ENCODE data around the gene OTUD3.

Gene OTUD3

GRCh38 chr1:19872190-19872589 is 10.0 kb upstream of the OTUD3 start:
- H3K27me3 ChIP-seq (ENCODE audit: low read length) = no peaks in the 10 kb centered on the region
- no peaks in the 10 kb centered on the region for H3K36me3 ChIP-seq (ENCODE audit: low read length)
- H3F3A ChIP-seq (ENCODE audit: insufficient read depth) = no peaks in the 10 kb centered on the region
- no peaks in the 10 kb centered on the region for H3K9me3 ChIP-seq (ENCODE audit: insufficient read depth, low read length)
- H3K9ac ChIP-seq (ENCODE audit: low read length) = no peak overlapping the region
- no peak overlapping the region for H2AFZ ChIP-seq (ENCODE audit: low read depth, low read length, severe bottlenecking)
- H3K9me2 ChIP-seq (replicated peaks; ENCODE audit: insufficient read depth, low read length) = no peaks in the 10 kb centered on the region
- no peak overlapping the region for H3K4me3 ChIP-seq (ENCODE audit: insufficient read depth, low read length, poor library complexity, severe bottlenecking)
- H3K4me2 ChIP-seq (ENCODE audit: low read depth, low read length, poor library complexity, severe bottlenecking) = no peak overlapping the region
- H3K79me2 ChIP-seq (ENCODE audit: insufficient read depth, low read length) = no peaks in the 10 kb centered on the region
- no peaks in the 10 kb centered on the region for H4K20me1 ChIP-seq (ENCODE audit: low read depth, low read length)
- H3K27ac ChIP-seq (ENCODE audit: low read depth, low read length) = no peak overlapping the region
- TF ChIP-seq, protein P1, sequence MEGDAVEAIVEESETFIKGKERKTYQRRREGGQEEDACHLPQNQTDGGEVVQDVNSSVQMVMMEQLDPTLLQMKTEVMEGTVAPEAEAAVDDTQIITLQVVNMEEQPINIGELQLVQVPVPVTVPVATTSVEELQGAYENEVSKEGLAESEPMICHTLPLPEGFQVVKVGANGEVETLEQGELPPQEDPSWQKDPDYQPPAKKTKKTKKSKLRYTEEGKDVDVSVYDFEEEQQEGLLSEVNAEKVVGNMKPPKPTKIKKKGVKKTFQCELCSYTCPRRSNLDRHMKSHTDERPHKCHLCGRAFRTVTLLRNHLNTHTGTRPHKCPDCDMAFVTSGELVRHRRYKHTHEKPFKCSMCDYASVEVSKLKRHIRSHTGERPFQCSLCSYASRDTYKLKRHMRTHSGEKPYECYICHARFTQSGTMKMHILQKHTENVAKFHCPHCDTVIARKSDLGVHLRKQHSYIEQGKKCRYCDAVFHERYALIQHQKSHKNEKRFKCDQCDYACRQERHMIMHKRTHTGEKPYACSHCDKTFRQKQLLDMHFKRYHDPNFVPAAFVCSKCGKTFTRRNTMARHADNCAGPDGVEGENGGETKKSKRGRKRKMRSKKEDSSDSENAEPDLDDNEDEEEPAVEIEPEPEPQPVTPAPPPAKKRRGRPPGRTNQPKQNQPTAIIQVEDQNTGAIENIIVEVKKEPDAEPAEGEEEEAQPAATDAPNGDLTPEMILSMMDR (IDR thresholded peaks at IDR 0.05; ENCODE audit: insufficient read depth, low read length, poor library complexity, severe bottlenecking) = no peak
- no peak for TF ChIP-seq EZH2phosphoT487 (conservative IDR thresholded peaks at IDR 0.05; ENCODE audit: low read length)

DNA sequence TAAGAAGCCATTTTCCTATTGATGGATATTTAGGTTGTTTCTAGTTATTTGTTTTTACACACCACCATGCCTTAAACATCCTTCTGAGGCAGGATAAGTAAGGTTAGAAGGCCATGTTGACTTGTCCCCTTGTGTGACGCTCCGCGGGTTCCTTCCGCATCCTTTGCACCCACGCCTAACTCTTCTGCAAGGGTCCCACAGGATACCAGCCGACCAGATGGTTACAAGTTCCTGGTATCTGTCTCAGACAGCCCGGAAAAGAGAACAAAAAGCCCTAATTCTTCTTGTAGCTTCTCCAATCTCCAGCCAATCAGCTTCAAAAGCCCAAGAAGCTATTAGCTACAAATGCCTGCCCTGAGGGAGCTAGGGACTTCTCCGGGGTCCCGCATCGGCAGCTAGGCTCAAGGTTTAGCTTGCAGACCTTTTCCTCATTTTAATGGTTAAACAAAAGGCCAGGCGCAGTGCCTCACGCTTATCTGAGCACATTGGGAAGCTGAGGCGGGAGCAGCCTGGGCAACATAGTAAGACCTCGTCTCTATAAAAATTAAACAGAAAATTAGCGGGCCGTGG is 4.9 kb upstream of the OTUD3 start:
- Histone ChIP-seq H3K27me3 (ENCODE audit: low read length) (no peaks in the 10 kb centered on the region), H3K4me3 (ENCODE audit: insufficient read depth, low read length, poor library complexity, severe bottlenecking) (no peak overlapping the region), H3K27ac (ENCODE audit: low read depth, low read length) (no peak overlapping the region)

DNA sequence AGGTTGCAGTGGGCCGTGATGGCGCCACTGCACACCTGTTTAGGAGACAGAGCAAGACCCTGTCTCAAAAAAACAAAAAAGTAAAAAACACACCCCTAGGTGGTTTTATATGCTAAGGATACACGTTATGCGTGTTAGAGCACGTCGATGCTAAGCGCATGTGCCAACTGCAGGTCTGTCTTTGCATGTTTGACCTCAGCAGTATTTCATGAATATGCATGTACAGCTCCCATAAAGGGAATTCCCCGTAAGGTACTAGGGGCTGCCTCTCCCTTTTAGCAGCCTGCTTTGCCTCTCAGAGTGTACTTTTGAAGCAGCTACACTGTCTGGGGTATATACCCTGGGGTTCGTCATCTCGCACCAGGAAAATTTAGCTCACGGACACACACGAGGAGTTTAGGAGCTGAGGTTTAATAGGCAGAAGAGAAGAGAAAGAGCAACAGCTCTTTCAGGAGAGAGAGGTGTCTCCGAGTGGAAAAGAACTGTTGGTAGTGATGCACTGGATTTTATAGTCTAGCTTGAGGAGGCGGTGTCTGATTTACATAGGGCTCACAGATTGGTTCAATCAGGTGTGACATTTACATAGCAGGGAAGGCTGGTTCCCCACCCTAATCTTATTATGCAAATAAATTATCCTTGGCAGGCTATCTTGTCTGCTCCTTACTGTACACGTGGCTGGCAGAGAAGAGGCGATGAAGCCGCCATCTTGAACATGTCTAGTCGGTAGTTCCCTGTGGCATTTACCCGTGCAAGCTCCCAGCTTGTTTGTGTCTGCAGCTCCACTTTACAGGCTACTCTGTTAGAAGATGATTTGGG is 4.2 kb upstream of the OTUD3 start:
- H3K27ac ChIP-seq (ENCODE audit: low read depth, low read length) = no peak overlapping the region
- H3K4me3 ChIP-seq (ENCODE audit: insufficient read depth, low read length, poor library complexity, severe bottlenecking) = no peak overlapping the region
- no peaks in the 10 kb centered on the region for H3K9me3 ChIP-seq (ENCODE audit: insufficient read depth, low read length)
- H3K79me2 ChIP-seq (ENCODE audit: insufficient read depth, low read length) = peaks cover 7% of the 10 kb centered on the region
- no peaks in the 10 kb centered on the region for H3F3A ChIP-seq (ENCODE audit: insufficient read depth)
- H3K27me3 ChIP-seq (ENCODE audit: low read length) = no peaks in the 10 kb centered on the region
- TF ChIP-seq, protein P1 (IDR thresholded peaks at IDR 0.05; ENCODE audit: insufficient read depth, low read length, poor library complexity, severe bottlenecking) = no peak
- H3K9ac ChIP-seq (ENCODE audit: low read length) = no peak overlapping the region
- H3K36me3 ChIP-seq (ENCODE audit: low read length) = no peaks in the 10 kb centered on the region
- H3K4me2 ChIP-seq (ENCODE audit: low read depth, low read length, poor library complexity, severe bottlenecking) = no peak overlapping the region
- H2AFZ ChIP-seq (ENCODE audit: low read depth, low read length, severe bottlenecking) = no peak overlapping the region
- H4K20me1 ChIP-seq (ENCODE audit: low read depth, low read length) = no peaks in the 10 kb centered on the region
- H3K9me2 ChIP-seq (replicated peaks; ENCODE audit: insufficient read depth, low read length) = no peaks in the 10 kb centered on the region

More for the DNA sequence above, 4.9 kb upstream of the OTUD3 start:
- no peaks in the 10 kb centered on the region for H3K9me3 ChIP-seq (ENCODE audit: insufficient read depth, low read length)
- no peak overlapping the region for H3K4me2 ChIP-seq (ENCODE audit: low read depth, low read length, poor library complexity, severe bottlenecking)
- no peaks in the 10 kb centered on the region for H3F3A ChIP-seq (ENCODE audit: insufficient read depth)
- no peak overlapping the region for H2AFZ ChIP-seq (ENCODE audit: low read depth, low read length, severe bottlenecking)
- H3K9me2 ChIP-seq (replicated peaks; ENCODE audit: insufficient read depth, low read length) = no peaks in the 10 kb centered on the region
- no peak overlapping the region for H3K9ac ChIP-seq (ENCODE audit: low read length)
- TF ChIP-seq EZH2phosphoT487 (conservative IDR thresholded peaks at IDR 0.05; ENCODE audit: low read length) = no peak
- TF ChIP-seq, protein P1 (IDR thresholded peaks at IDR 0.05; ENCODE audit: insufficient read depth, low read length, poor library complexity, severe bottlenecking) = no peak
- no peaks in the 10 kb centered on the region for H3K36me3 ChIP-seq (ENCODE audit: low read length)
- no peaks in the 10 kb centered on the region for H3K79me2 ChIP-seq (ENCODE audit: insufficient read depth, low read length)
- no peaks in the 10 kb centered on the region for H4K20me1 ChIP-seq (ENCODE audit: low read depth, low read length)
